GM23338 (cell line): ENCODE results near the gene MYBL2. TPM values are rescaled to one million over a fixed set of nuclear protein-coding genes. Genes with fewer than 3 reads are reported as not detected.

Source experiments
- ATAC-seq: fragments of 200-7000 bp; cut with Tn5 transposase; 3 replicates; pipeline ENCODE4 v1.9.1; 2020
- DNase-seq: peaks from one replicate; pipeline ENCODE4 v3.0.0-alpha.2; 2015; ENCODE audit warnings: low spot score
- H2AFZ ChIP-seq: fragments of 200-600 bp; sonication (generic); 2 replicates; pipeline ENCODE4 v1.8.0; 2016; ENCODE audit warnings: antibody characterized with exemption, mild to moderate bottlenecking, moderate library complexity
- H3F3A ChIP-seq: fragments of 200-600 bp; sonication (generic); replicated peaks from 2 replicates; pipeline ENCODE4 v1.8.0; 2017; ENCODE audit warnings: antibody characterized with exemption, mixed run types, low read depth
- H3K27ac ChIP-seq: fragments of 200-600 bp; sonication (generic); 2 replicates; pipeline ENCODE4 v1.6.1; 2016; ENCODE audit warnings: low read depth
- H3K27me3 ChIP-seq: fragments of 200-600 bp; sonication (generic); 2 replicates; pipeline ENCODE4 v1.8.0; 2016; ENCODE audit warnings: mild to moderate bottlenecking, mixed run types, moderate library complexity; ENCODE audit not compliant: insufficient read depth
- H3K36me3 ChIP-seq: fragments of 200-600 bp; sonication (generic); 2 replicates; pipeline ENCODE4 v1.8.0; 2016; ENCODE audit warnings: mild to moderate bottlenecking; ENCODE audit not compliant: insufficient read depth
- H3K4me1 ChIP-seq: fragments of 200-600 bp; sonication (generic); 2 replicates; pipeline ENCODE4 v1.8.0; 2016; ENCODE audit warnings: mild to moderate bottlenecking, moderate library complexity; ENCODE audit not compliant: insufficient read depth
- H3K4me2 ChIP-seq: fragments of 200-600 bp; sonication (generic); 2 replicates; pipeline ENCODE4 v1.7.1; 2017; ENCODE audit warnings: mixed run types
- H3K4me3 ChIP-seq: fragments of 200-600 bp; sonication (generic); 2 replicates; pipeline ENCODE4 v1.6.1; 2016; ENCODE audit warnings: mixed run types
- H3K79me2 ChIP-seq: fragments of 200-600 bp; sonication (generic); replicated peaks from 2 replicates; pipeline ENCODE4 v1.8.0; 2017; ENCODE audit warnings: mild to moderate bottlenecking; ENCODE audit not compliant: insufficient read depth
- H3K9me2 ChIP-seq: fragments of 200-600 bp; sonication (generic); 2 replicates; pipeline ENCODE4 v1.8.0; 2017; ENCODE audit not compliant: insufficient read depth
- H4K20me1 ChIP-seq: fragments of 200-600 bp; sonication (generic); replicated peaks from 2 replicates; pipeline ENCODE4 v1.8.0; 2017; ENCODE audit warnings: mild to moderate bottlenecking; ENCODE audit not compliant: insufficient read depth
- H3K27ac Mint-ChIP-seq: 2 replicates; pipeline ENCODE4 v1.8.0; 2020; ENCODE audit warnings: inconsistent platforms, mild to moderate bottlenecking, moderate library complexity, mixed read lengths
- H3K27me3 Mint-ChIP-seq: 3 replicates; pipeline ENCODE4 v1.8.0; 2022; ENCODE audit warnings: low read depth, mild to moderate bottlenecking, moderate library complexity, mixed read lengths, inconsistent platforms; ENCODE audit not compliant: insufficient read depth, poor library complexity
- H3K36me3 Mint-ChIP-seq: 3 replicates; pipeline ENCODE4 v1.8.0; 2021; ENCODE audit warnings: low read depth, mild to moderate bottlenecking, inconsistent platforms, moderate library complexity, mixed read lengths
- H3K4me1 Mint-ChIP-seq: 3 replicates; pipeline ENCODE4 v1.8.0; 2020; ENCODE audit warnings: mild to moderate bottlenecking, inconsistent platforms, mixed read lengths
- H3K4me3 Mint-ChIP-seq: 3 replicates; pipeline ENCODE4 v1.8.0; 2021; ENCODE audit warnings: moderate library complexity, mild to moderate bottlenecking, inconsistent platforms, mixed read lengths
- H3K9me3 Mint-ChIP-seq: 3 replicates; pipeline ENCODE4 v1.8.0; 2020; ENCODE audit warnings: moderate library complexity, mild to moderate bottlenecking, inconsistent platforms, mixed read lengths
- CREB1 ChIP-seq: fragments of 250-450 bp; sonication (Bioruptor Pico); IDR thresholded peaks from 2 replicates; pipeline ENCODE4 v1.5.0; 2020; ENCODE audit warnings: low read depth, mild to moderate bottlenecking, moderate library complexity
- EZH2 ChIP-seq: fragments of 200-600 bp; sonication (generic); IDR thresholded peaks from one replicate; pipeline ENCODE4 v1.8.0; 2017; ENCODE audit warnings: antibody characterized with exemption, mild to moderate bottlenecking, low read depth; ENCODE audit not compliant: unreplicated experiment
- EZH2phosphoT487 ChIP-seq: fragments of 200-600 bp; sonication (generic); IDR thresholded peaks from one replicate; pipeline ENCODE4 v1.8.1; 2018; ENCODE audit warnings: antibody characterized with exemption; ENCODE audit not compliant: unreplicated experiment
- JUNB ChIP-seq: IDR thresholded peaks from one replicate; pipeline ENCODE4 v1.6.1; 2016; ENCODE audit warnings: antibody characterized with exemption; ENCODE audit not compliant: unreplicated experiment
- NANOG ChIP-seq: IDR thresholded peaks from 2 replicates; pipeline ENCODE4 v1.6.1; 2016; ENCODE audit warnings: antibody characterized with exemption, borderline replicate concordance
- ZNF331 ChIP-seq: fragments of 250-450 bp; sonication (Bioruptor Pico); IDR thresholded peaks from 2 replicates; pipeline ENCODE4 v1.5.0; 2020; ENCODE audit warnings: low read depth, mild to moderate bottlenecking, moderate library complexity
- polyA plus RNA-seq: library from polyadenylated mRNA; unstranded; fragments of >200 nt; fragmentation: Nextera tagmentation; extraction: Ambion mirVana; gene quantifications from 2 replicates; pipeline ENCODE4 v1.2.1, GENCODE V29; 2016
- total RNA-seq: library from RNA; depleted of rRNA; stranded (reverse); fragments of >200 nt; shearing (Covaris generic); gene quantifications from 2 replicates; pipeline ENCODE4 v1.2.3, GENCODE V29; 2014
- TF ChIP-seq, protein P1 (sequence below), 2 experiments: fragments of 200-600 bp in 1 of 2; sonication (generic) in 1 of 2; conservative IDR thresholded peaks; 2 replicates each; pipeline versions ENCODE4 v1.5.1 to v1.6.1; 2016 to 2017; ENCODE audit warnings: antibody characterized with exemption in 2 of 2, low read depth in 2 of 2, mild to moderate bottlenecking in 2 of 2, moderate library complexity in 1 of 2
- TF ChIP-seq, protein P2 (sequence below): fragments of 250-450 bp; sonication (Bioruptor Pico); IDR thresholded peaks from 2 replicates; pipeline ENCODE4 v1.5.0; 2020; ENCODE audit warnings: mild to moderate bottlenecking, moderate library complexity

MYBL2 gene
- total and polyA plus RNA-seq, 2 experiments from 2014 or later, result 72.3 to 131 TPM

DNA sequence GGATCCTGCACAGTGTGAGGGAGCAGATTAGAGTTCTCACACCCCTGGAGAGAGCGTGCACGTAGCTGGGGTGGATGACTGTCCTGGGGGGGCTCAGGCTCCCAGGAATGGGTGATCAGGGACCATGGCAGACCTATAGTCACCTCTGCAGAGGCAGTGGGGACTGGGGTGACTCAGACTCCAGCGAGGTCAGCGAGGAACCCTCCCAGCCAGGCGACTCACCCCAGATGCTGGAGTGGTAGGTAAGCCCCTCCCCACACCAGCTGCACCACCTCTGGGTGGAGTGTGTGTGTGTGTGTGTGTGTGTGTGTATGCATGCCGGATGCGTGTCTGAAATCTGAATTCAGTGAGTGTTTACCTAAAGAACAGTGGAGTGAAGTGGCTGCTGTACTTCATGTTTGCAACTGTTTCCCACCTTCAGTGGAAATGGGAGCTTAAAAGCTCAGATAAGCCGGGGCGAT is 77.3 kb downstream of the MYBL2 start:
- Mint-ChIP-seq H3K27ac (no peak overlapping the region), H3K4me1 (peaks cover 13% of the 10 kb centered on the region), H3K9me3 (no peaks in the 10 kb centered on the region; the same call in 2 of the 3 replicates), H3K4me3 (no peak overlapping the region), H3K27me3 (peaks cover 9% of the 10 kb centered on the region), H3K36me3 (no peaks in the 10 kb centered on the region)
- Histone ChIP-seq H3K4me2 (no peak overlapping the region), H3K79me2 (no peaks in the 10 kb centered on the region), H4K20me1 (no peaks in the 10 kb centered on the region), H3K36me3 (no peaks in the 10 kb centered on the region), H3K4me1 (peaks cover 8% of the 10 kb centered on the region; the same call in 1 of the 2 replicates), H3K4me3 (no peak overlapping the region), H3K9me2 (peaks cover 7% of the 10 kb centered on the region; the same call in 1 of the 2 replicates), H3K27ac (no peak overlapping the region), H3F3A (no peaks in the 10 kb centered on the region), H2AFZ (no peak overlapping the region), H3K27me3 (no peaks in the 10 kb centered on the region)
- ATAC-seq (peak; percentile 27; the same call in 2 of the 3 replicates), DNase-seq (no peak)
- TF ChIP-seq NANOG, result no peak

DNA sequence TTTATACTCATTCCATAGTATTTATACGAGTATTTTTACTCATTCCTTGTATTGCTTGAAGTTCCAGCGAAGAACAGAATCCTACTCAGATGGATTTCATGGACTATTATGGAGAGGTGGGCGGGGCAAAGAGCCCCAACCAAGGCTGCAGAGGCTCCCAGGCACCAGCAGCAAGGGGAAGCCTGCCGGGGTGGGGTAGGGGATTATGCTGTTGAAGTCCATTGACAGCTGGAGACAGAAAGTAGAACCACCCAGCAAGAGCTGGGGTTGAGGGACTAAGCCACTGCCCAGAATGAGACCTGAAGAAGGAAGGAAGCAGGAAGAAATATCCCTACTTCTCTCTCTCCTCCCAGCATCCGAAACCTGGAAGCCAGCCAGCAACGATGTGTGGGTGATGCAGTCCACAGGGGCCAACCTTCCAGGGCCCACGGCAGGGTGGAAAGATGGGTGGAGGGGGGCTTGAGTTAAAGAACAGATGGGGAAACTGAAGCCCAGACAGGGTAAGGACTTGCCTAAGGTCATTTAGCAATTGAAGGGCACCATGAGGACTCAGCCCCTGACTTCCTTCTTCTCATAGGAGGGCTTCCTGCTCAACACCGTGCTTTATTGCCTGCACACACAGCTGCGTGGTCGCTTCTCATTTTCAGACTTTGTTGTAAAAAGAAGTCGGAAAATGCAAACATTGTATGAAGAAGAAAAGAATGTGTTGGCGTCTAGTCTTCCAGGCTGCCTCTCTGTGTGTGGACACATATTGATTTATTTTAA is 78.2 kb downstream of the MYBL2 start:
- H3K4me2 ChIP-seq, result no peak overlapping the region
- Mint-ChIP-seq H3K27ac (no peak overlapping the region), H3K36me3 (no peaks in the 10 kb centered on the region), H3K4me1 (peaks cover 13% of the 10 kb centered on the region), H3K4me3 (no peak overlapping the region), H3K9me3 (no peaks in the 10 kb centered on the region; the same call in 2 of the 3 replicates), H3K27me3 (peaks cover 9% of the 10 kb centered on the region)
- H3K4me3 ChIP-seq, result no peak overlapping the region
- no peak for DNase-seq
- peaks cover 7% of the 10 kb centered on the region; the same call in 1 of the 2 replicates for H3K9me2 ChIP-seq
- H3K36me3 ChIP-seq, result no peaks in the 10 kb centered on the region
- peaks cover 8% of the 10 kb centered on the region; the same call in 1 of the 2 replicates for H3K4me1 ChIP-seq
- H3K79me2 ChIP-seq, result no peaks in the 10 kb centered on the region
- peak; percentile 24 for ATAC-seq
- H4K20me1 ChIP-seq, result no peaks in the 10 kb centered on the region
- no peaks in the 10 kb centered on the region for H3F3A ChIP-seq
- no peak overlapping the region for H3K27ac ChIP-seq
- H2AFZ ChIP-seq, result peak overlapping the region; percentile 80
- H3K27me3 ChIP-seq, result no peaks in the 10 kb centered on the region
- no peak for TF ChIP-seq CREB1 (CRISPR knock-in tag)
- TF ChIP-seq, protein P1, sequence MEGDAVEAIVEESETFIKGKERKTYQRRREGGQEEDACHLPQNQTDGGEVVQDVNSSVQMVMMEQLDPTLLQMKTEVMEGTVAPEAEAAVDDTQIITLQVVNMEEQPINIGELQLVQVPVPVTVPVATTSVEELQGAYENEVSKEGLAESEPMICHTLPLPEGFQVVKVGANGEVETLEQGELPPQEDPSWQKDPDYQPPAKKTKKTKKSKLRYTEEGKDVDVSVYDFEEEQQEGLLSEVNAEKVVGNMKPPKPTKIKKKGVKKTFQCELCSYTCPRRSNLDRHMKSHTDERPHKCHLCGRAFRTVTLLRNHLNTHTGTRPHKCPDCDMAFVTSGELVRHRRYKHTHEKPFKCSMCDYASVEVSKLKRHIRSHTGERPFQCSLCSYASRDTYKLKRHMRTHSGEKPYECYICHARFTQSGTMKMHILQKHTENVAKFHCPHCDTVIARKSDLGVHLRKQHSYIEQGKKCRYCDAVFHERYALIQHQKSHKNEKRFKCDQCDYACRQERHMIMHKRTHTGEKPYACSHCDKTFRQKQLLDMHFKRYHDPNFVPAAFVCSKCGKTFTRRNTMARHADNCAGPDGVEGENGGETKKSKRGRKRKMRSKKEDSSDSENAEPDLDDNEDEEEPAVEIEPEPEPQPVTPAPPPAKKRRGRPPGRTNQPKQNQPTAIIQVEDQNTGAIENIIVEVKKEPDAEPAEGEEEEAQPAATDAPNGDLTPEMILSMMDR (conservative IDR thresholded peaks at IDR 0.05; ENCODE audit: low read depth in 2 of 2), result no peak
- TF ChIP-seq, protein P2, sequence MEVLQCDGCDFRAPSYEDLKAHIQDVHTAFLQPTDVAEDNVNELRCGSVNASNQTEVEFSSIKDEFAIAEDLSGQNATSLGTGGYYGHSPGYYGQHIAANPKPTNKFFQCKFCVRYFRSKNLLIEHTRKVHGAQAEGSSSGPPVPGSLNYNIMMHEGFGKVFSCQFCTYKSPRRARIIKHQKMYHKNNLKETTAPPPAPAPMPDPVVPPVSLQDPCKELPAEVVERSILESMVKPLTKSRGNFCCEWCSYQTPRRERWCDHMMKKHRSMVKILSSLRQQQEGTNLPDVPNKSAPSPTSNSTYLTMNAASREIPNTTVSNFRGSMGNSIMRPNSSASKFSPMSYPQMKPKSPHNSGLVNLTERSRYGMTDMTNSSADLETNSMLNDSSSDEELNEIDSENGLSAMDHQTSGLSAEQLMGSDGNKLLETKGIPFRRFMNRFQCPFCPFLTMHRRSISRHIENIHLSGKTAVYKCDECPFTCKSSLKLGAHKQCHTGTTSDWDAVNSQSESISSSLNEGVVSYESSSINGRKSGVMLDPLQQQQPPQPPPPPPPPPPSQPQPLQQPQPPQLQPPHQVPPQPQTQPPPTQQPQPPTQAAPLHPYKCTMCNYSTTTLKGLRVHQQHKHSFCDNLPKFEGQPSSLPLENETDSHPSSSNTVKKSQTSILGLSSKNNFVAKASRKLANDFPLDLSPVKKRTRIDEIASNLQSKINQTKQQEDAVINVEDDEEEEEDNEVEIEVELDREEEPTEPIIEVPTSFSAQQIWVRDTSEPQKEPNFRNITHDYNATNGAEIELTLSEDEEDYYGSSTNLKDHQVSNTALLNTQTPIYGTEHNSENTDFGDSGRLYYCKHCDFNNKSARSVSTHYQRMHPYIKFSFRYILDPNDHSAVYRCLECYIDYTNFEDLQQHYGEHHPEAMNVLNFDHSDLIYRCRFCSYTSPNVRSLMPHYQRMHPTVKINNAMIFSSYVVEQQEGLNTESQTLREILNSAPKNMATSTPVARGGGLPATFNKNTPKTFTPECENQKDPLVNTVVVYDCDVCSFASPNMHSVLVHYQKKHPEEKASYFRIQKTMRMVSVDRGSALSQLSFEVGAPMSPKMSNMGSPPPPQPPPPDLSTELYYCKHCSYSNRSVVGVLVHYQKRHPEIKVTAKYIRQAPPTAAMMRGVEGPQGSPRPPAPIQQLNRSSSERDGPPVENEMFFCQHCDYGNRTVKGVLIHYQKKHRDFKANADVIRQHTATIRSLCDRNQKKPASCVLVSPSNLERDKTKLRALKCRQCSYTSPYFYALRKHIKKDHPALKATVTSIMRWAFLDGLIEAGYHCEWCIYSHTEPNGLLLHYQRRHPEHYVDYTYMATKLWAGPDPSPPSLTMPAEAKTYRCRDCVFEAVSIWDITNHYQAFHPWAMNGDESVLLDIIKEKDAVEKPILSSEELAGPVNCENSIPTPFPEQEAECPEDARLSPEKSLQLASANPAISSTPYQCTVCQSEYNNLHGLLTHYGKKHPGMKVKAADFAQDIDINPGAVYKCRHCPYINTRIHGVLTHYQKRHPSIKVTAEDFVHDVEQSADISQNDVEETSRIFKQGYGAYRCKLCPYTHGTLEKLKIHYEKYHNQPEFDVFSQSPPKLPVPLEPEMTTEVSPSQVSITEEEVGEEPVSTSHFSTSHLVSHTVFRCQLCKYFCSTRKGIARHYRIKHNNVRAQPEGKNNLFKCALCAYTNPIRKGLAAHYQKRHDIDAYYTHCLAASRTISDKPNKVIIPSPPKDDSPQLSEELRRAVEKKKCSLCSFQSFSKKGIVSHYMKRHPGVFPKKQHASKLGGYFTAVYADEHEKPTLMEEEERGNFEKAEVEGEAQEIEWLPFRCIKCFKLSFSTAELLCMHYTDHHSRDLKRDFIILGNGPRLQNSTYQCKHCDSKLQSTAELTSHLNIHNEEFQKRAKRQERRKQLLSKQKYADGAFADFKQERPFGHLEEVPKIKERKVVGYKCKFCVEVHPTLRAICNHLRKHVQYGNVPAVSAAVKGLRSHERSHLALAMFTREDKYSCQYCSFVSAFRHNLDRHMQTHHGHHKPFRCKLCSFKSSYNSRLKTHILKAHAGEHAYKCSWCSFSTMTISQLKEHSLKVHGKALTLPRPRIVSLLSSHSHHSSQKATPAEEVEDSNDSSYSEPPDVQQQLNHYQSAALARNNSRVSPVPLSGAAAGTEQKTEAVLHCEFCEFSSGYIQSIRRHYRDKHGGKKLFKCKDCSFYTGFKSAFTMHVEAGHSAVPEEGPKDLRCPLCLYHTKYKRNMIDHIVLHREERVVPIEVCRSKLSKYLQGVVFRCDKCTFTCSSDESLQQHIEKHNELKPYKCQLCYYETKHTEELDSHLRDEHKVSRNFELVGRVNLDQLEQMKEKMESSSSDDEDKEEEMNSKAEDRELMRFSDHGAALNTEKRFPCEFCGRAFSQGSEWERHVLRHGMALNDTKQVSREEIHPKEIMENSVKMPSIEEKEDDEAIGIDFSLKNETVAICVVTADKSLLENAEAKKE (CRISPR knock-in tag), result no peak
- no peak for TF ChIP-seq JUNB
- no peak for TF ChIP-seq NANOG
- no peak for TF ChIP-seq EZH2
- no peak for TF ChIP-seq EZH2phosphoT487
- no peak for TF ChIP-seq ZNF331 (CRISPR knock-in tag)
